Muscle layer of colon (tissue), 2 donors: ENCODE data around the gene ELF1.
"Not testable (repeated sequence)": the region's sequence is repeated elsewhere in the genome, so short reads cannot be mapped to it uniquely, and the experiment has no call there.

Source experiments
- H3K27ac ChIP-seq: one replicate; pipeline ENCODE4 v1.7.0; 2013; ENCODE audit warnings: low read depth, mild to moderate bottlenecking, low read length, moderate library complexity
- H3K27me3 ChIP-seq, 2 donors: one replicate each; pipeline ENCODE4 v1.7.0; 2013; ENCODE audit warnings: low read length in 2 of 2, mild to moderate bottlenecking in 2 of 2; ENCODE audit not compliant: insufficient read depth in 2 of 2, control insufficient read depth in 1 of 2
- H3K36me3 ChIP-seq: one replicate; pipeline ENCODE4 v1.7.0; 2013; ENCODE audit warnings: mild to moderate bottlenecking, low read length; ENCODE audit not compliant: insufficient read depth
- H3K4me1 ChIP-seq: one replicate; pipeline ENCODE4 v1.7.0; 2013; ENCODE audit warnings: mild to moderate bottlenecking, low read length; ENCODE audit not compliant: insufficient read depth
- H3K4me3 ChIP-seq, 2 donors: one replicate each; pipeline ENCODE4 v1.7.0; 2013; ENCODE audit warnings: low read length in 2 of 2, low read depth in 1 of 2, mild to moderate bottlenecking in 1 of 2, moderate library complexity in 1 of 2
- H3K9ac ChIP-seq: one replicate; pipeline ENCODE4 v1.7.0; 2013; ENCODE audit warnings: low read length
- H3K9me3 ChIP-seq: one replicate; pipeline ENCODE4 v1.7.0; 2013; ENCODE audit warnings: mild to moderate bottlenecking, low read length
- donor health status: abdominal sarcoma.
- donor health status: Adenocarcinoma of cecum.

The ELF1 gene

DNA sequence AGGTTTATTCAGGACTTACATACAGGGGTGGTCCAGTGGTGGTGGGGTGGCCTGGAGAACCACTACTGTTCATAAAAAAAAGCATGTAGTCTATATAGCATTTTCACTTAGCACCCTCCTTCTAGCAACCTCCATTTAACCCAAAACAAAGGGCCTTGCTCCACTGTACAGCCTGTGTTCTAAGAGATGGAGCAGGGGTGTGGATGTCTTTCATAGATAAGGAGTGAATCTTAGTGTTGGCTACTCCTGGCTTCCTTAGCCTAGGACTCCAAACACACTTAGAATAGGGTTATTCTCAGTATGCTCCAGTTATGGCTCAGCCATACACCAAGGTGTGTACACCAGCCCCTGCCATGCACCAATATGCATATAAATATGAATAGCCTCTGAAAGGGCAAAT is 95.2 kb downstream of the ELF1 start:
- Histone ChIP-seq H3K9ac (no peak overlapping the region), H3K27ac (no peak overlapping the region), H3K36me3 (no peaks in the 10 kb centered on the region), H3K27me3 (no peaks in the 10 kb centered on the region), H3K4me1 (peaks cover 8% of the 10 kb centered on the region), H3K4me3 (no peak overlapping the region), H3K9me3 (no peaks in the 10 kb centered on the region)

DNA sequence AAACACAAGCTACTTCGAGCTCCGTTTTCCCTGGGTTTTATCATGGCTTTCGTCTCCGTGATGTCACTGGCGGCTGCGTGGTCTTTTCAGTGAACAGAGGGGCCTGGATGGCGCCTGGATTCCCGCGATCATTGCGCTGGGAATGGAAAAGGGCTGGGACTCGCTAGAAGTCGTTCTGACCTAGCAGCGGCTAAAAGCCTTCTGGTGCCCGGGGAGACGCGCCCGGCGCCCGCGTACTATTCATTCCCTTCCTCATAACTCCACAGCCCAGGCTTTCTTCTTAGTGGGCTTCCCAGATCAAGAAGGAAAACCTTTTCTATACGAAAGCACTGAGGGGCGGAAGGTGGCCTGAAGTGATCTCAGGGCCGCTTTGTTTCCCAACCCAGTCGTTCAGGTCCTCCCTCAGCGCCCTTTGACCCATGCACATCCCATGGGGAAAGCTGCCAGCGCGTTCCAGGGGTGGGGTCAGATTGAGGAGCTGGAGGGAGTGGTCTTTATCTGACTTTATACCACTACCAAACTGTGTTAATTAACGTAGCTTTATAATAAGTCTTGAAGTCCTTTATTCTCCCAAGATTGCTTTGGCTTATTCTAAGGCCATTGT is 96.6 kb downstream of the ELF1 start:
- Histone ChIP-seq H3K9me3 (no peaks in the 10 kb centered on the region), H3K4me1 (peaks cover 8% of the 10 kb centered on the region), H3K27ac (no peak overlapping the region), H3K9ac (no peak overlapping the region), H3K27me3 (no peaks in the 10 kb centered on the region), H3K4me3 (no peak overlapping the region), H3K36me3 (no peaks in the 10 kb centered on the region)

DNA sequence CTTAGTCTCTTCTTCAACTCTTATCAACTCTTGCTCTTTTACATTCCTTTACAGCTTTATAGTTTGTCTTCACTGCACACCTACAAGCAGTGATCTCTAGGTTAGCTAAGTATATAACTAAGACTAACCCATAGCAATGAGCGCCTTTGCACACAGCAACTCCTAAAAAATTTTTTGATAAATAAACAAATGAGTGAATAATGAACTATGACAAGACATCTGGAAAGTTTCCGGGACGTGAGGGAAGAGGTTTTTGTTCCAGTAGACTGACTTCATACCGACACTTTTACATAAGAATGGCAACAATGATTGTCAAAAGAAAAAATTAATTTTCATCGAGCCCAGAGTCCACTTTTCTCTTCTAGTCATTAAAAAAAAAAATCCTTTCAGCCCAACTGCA is 98.3 kb downstream of the ELF1 start:
- no peaks in the 10 kb centered on the region for H3K9me3 ChIP-seq
- H3K4me3 ChIP-seq: peak overlapping the region; percentile 76 to 85
- H3K4me1 ChIP-seq: peaks cover 8% of the 10 kb centered on the region
- H3K36me3 ChIP-seq: no peaks in the 10 kb centered on the region
- peak overlapping the region; percentile 90 for H3K9ac ChIP-seq
- peak overlapping the region; percentile 90 for H3K27ac ChIP-seq
- H3K27me3 ChIP-seq: no peaks in the 10 kb centered on the region

DNA sequence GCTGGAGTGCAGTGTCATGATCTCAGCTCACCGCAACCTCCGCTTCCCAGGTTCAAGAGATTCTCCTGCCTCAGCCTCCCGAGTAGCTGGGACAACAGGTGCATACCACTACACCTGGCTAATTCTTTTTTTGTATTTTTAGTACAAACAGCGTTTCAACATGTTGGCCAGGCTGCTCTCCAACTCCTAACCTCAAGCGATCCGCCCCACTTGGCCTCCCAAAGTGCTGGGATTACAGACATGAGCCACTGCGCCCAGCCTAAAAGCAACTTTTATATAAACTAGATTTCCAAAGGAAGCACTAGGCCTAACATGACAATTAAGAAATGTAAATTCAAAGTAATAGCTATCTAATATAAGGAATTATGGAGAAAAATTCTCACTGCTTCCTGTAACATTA is 99.2 kb downstream of the ELF1 start:
- not testable (repeated sequence) for H3K27ac ChIP-seq, H3K27me3 ChIP-seq, H3K36me3 ChIP-seq, H3K9ac ChIP-seq, H3K4me3 ChIP-seq, H3K9me3 ChIP-seq, H3K4me1 ChIP-seq

DNA sequence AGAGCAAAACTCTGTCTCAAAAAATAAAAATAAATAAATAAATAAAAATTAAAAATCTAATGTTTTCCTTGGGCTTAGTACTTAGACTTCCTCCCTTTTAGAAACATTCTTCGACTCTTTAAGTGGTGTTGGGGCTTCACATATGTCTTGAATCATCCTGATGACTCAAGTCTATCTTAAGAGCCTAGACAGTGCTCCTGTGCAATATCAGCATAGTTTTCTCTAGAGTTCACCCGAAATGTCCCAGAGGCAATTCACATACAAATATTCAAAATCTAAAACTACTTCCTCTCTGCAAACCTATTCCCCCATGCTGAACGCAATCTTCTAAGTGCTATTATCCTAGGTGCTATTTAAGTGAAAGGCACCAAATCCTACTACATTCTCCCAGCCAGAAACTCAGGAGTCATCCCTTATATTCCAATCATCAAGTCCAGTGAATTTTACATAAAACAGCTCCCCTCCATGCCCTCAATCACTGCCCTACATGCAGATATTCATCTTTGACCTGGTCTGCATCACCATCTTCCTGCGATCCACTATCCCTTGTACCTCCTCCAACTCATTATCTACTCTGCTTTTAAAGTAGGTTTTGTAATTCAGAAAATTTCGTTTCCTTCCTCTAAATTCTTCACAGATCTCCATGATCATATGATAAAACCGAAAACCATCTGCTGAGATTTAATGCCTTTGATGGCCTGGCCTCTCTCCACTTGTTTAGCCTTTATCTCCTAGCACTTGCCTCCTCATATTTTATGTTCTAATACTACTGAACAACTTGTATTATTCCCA is 102.7 kb downstream of the ELF1 start:
- Histone ChIP-seq H3K9me3 (no peaks in the 10 kb centered on the region), H3K4me1 (peaks cover 8% of the 10 kb centered on the region), H3K27ac (no peak overlapping the region), H3K4me3 (no peak overlapping the region), H3K36me3 (no peaks in the 10 kb centered on the region), H3K9ac (no peak overlapping the region), H3K27me3 (no peaks in the 10 kb centered on the region)

GRCh38 chr13:40914863-40915262 is 104.3 kb downstream of the ELF1 start:
- not testable (repeated sequence) for H3K9me3 ChIP-seq, H3K4me3 ChIP-seq, H3K27ac ChIP-seq, H3K9ac ChIP-seq, H3K36me3 ChIP-seq, H3K4me1 ChIP-seq, H3K27me3 ChIP-seq

DNA sequence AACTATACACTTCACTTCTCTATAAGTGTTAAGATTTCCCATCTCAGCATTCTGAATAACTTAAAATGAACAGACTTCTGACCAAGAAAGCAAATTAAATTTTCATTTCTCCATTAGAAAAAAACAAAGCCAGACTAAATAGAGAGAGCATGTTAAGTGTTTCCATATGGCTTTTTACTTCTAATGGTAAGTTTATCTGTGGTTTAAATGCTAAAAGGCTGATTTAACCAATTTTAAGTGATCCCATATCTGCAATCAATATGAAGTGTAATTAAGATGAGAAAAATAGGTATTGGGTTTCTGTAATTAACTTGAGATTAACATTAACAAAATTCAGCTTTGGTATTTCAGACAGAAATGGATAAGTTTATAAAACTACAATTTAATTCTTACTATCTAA is 107.8 kb downstream of the ELF1 start:
- no peaks in the 10 kb centered on the region for H3K36me3 ChIP-seq
- no peak overlapping the region for H3K4me3 ChIP-seq
- no peaks in the 10 kb centered on the region for H3K9me3 ChIP-seq
- H3K27me3 ChIP-seq: no peaks in the 10 kb centered on the region
- H3K4me1 ChIP-seq: no peaks in the 10 kb centered on the region
- no peak overlapping the region for H3K9ac ChIP-seq
- no peak overlapping the region for H3K27ac ChIP-seq

DNA sequence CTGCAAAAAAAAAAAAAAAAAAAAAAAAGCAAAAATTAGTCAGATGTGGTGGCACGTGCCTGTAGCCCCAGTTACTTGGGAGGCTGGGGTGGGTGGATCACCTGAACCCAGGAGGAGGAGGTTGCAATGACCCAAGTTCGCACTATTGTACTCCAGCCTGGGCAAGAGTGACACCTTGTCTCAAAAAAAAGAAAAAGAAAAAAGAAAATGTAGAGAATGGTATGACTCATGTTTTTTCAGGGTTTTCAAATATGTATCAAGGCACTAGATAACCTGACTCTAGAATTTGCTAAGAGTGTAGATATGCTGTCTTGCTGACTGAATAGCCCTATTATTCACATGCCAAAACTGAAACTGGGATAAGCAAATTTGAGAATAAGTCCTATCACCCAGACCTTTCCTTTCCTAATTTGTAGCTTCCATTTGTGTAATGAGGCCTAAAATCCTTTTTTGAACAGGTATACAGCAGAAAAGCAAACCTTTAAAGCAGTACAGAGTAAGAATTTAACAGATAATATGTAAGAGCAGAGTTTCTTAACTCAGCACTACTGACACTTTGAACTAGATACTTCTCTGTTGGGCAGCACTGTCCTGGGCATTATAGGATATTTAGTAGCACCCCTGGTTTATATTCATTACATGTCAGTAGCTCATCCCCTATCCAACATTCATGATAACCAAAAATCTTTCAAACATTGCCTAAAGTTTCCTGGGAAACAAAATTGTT is 108.6 kb downstream of the ELF1 start:
- no peaks in the 10 kb centered on the region for H3K4me1 ChIP-seq
- H3K4me3 ChIP-seq: no peak overlapping the region
- H3K27ac ChIP-seq: no peak overlapping the region

DNA sequence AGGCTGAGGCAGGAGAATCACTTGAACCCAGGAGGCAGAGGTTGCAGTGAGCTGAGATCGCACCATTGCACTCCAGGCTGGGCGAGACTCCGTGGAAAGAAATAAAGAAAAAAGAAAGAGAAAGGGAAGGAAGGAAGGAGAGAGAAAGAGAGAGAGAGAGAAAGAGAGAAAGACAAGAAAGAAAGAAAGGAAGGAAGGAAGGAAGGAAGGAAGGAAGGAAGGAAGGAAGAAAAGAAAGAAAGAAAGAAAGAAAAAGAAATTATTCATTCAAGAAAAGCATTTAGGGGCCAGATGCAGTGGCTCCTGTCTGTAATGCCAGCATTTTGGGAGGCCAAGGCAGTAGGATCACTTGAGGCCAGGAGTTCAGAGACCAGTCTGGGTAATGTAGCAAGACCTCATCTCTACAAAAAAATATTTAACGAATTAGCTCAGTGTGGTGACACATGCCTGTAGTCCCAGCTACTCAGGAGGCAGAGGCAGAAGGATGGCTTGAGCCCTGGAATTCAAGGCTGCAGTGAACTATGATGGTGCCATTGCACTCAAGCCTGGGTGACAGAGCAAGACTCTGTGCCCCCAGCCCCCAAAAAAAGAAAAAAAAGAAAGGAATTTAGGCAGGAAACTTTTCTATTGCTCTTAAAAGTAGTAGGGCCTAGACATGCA is 109.4 kb downstream of the ELF1 start:
- not testable (repeated sequence) for H3K27me3 ChIP-seq, H3K27ac ChIP-seq, H3K9ac ChIP-seq, H3K4me1 ChIP-seq, H3K9me3 ChIP-seq, H3K4me3 ChIP-seq, H3K36me3 ChIP-seq

More for the DNA sequence above, 108.6 kb downstream of the ELF1 start:
- H3K9me3 ChIP-seq: no peaks in the 10 kb centered on the region
- H3K36me3 ChIP-seq: no peaks in the 10 kb centered on the region
- no peak overlapping the region for H3K9ac ChIP-seq
- no peaks in the 10 kb centered on the region for H3K27me3 ChIP-seq

DNA sequence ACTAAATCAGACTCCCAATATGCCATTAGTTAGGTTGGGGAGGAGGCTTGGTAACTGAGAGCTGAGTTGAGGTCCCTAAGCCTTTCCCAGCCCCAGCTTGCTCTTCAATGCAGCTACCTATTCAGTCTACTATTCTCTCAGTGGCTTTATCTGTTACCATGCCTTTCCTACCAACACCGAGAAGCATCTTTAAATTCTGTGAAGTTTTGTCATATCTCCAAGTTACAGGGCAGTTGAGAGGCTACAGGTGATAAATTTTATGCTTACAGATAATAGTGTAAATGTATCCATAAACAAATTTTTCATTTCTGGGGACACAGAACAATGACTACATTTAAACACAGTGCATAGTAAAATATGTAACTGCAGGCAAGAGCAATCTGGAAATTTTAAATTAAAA is 110.6 kb downstream of the ELF1 start:
- H3K9me3 ChIP-seq: no peaks in the 10 kb centered on the region
- H3K4me3 ChIP-seq: no peak overlapping the region
- H3K27me3 ChIP-seq: no peaks in the 10 kb centered on the region
- no peak overlapping the region for H3K27ac ChIP-seq
- H3K4me1 ChIP-seq: no peaks in the 10 kb centered on the region
- no peak overlapping the region for H3K9ac ChIP-seq
- H3K36me3 ChIP-seq: no peaks in the 10 kb centered on the region

GRCh38 chr13:40901032-40901431 is 118.1 kb downstream of the ELF1 start:
- not testable (repeated sequence) for H3K4me3 ChIP-seq, H3K4me1 ChIP-seq, H3K9ac ChIP-seq, H3K36me3 ChIP-seq, H3K27me3 ChIP-seq, H3K27ac ChIP-seq, H3K9me3 ChIP-seq
